ENCODE measurements around the gene UROC1.

- TF ChIP-seq CTCF (conservative IDR thresholded peaks at IDR 0.05 in 1 of 2, IDR thresholded peaks at IDR 0.05 in 1 of 2; ENCODE audit: extremely low read depth in 1 of 2, insufficient read depth in 1 of 2, low read depth in 1 of 2, low read length in 2 of 2): no peak
- no peak for TF ChIP-seq EZH2 (IDR thresholded peaks at IDR 0.05; ENCODE audit: borderline replicate concordance, low read length)
These were observed 78.1 kb downstream of the UROC1 start for GRCh38 chr3:126439346-126439967.
